Stimulated activated CD4-positive, alpha-beta T cell treated with anti-CD3 and anti-CD28 coated beads, Interleukin-1b, Interleukin-23, amount 100 ng/mL, for 4 hours (primary cell): ENCODE data around the gene KPNA2.
A peak's percentile ranks its signal among the peaks of the same experiment; 100 is the strongest.
"Not testable (repeated sequence)": the region's sequence is repeated elsewhere in the genome, so short reads cannot be mapped to it uniquely, and the experiment has no call there.

Experiments used
- DNase-seq, 2 donors: peaks; one replicate each; pipeline ENCODE4 v3.0.0-alpha.2; 2020; ENCODE audit warnings: low read depth in 2 of 2

The KPNA2 gene

DNA sequence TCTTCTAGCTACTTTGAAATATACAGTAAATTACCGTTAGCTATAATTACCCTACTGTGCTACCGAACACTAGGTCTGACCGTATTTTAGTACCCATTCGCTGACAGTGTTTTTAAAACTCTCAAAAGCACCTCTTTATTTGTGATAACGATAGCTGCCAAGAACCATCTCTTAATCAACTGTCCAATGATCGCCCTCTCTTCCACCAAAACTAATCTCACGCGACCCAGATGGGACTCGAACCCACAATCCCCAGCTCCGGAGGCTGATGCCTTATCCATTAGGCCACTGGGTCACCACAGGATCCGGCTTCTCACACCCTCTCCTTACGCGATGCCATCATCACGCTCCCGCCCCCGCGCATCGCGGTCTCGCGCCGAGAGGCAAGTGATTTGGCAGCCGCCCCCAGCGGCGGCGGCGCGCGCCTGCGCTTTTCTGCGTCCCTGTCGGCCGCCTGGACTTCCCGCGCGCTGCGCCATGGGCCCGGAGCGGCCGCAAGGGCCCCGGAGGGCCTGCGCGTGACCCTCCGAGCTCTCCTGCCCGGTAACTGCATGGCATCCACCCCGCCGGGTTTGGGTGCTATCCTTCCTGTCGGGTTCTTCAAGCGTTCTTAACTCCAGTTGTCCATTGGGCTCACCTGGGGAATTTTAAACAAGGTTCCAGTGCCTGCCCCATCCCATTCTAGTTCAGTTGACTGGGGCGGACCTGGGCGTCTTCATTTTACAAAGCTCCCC, 15.7 kb upstream of the KPNA2 start:
- peak; percentile 98 to 99 for DNase-seq

- DNase-seq, result no peak
Observed at GRCh38 chr17:68020409-68020756, 15.2 kb upstream of the KPNA2 start.

DNA sequence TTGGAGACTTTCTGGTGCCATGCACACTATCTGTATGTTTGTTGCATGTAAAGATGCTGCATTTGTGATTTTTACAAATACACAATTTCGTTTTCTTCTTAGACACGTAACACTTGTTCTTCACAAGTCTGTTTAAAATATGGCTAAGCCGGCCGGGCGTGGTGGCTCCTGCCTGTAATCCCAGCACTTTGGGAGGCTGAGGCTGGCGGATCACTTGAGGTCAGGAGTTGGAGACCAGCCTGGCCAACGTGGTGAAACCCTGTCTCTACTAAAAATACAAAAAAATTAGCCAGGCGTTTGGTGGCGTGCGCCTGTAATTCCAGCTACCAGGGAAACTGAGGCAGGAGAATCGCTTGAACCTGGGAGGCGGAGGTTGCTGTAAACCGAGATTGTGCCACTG, 14.7 kb upstream of the KPNA2 start:
- DNase-seq, result not testable (repeated sequence)

DNA sequence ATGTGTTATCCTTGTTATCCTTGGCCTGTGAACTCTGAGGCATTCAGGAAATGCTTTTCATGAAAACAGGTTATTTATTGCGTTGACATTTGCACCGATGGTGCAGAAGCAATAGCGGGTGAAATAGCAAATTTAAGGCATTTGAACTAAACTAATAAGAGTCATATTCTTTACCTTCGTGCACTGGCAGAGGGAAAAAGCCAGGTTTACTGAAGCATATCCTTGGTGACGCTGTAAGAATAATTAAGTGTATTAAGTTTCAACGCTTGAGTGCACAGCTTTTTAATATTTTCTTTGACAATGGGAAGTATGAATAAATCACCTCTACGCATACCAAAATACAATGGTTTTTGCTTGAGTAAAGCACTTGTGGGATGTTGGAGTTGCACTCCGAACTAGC, 13.6 kb upstream of the KPNA2 start:
- DNase-seq, result no peak

DNA sequence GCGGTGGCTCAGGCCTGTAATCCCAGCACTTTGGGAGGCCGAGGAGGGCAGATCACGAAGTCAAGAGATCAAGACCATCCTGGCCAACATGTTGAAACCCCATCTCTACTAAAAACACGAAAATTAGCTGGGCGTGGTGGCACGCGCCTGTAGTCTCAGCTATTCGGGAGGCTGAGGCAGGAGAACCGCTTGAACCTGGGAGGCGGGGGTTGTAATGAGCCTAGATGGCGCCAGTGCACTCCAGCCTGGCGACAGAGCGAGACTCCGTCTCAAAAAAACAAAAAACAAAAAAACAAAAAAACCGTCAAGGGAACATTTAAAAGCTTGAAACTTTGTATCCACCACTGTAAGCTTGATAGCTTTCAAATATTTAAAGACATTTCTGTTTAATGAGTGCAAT, 13.0 kb upstream of the KPNA2 start:
- not testable (repeated sequence) for DNase-seq

DNA sequence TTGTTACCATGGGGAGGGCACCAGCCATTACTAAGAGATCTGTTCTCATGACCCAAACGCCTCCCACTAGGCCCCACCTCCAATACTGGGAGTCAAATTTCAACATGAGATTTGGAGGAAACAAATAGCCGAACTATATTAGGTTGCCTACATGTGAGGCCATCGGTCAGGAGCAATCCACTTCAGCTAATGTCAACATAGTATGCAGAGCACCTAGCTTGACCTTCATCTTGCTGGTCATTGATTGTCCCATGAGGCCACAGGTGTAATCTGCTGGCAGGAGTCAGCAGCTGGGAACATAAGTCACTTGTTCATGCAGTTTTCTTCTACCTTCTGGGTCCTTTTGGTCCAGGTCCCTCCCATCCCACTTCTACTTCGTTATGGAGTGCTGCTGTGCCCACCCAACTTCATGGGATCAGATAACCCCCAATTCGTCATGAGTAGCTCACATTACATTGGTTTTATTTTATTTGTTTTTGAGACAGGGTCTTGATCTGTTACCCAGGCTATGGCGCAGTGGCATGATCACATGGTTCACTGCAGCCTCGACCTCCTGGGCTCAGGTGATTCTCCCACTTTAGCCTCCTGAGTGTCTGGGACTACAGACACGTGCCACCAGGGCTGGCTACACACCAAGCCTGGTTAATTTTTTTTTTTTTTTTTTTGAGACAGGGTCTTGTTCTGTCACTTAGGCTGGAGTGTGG, 5.9 kb upstream of the KPNA2 start:
- no peak for DNase-seq

- no peak for DNase-seq
Observed at GRCh38 chr17:68033636-68034451, 1.7 kb upstream of the KPNA2 start.

DNA sequence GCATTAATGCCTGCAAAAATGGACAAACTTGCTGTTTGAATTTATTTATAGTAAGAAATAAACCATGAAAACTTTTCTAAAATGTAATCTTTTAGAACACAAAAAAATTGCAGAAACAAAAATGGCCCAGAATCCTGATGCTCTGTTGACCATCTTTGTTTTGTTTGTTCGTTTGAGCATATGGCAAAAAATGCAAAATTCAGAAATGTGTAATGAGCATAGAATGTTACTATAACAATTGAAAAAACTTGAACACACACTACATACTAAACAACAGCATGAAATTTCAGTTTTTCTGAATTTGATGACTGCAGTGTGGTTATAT, 1.1 kb upstream of the KPNA2 start:
- no peak for DNase-seq

- DNase-seq, result peak; percentile 74 to 88
Observed at GRCh38 chr17:68035131-68035522, 408 bp upstream of the KPNA2 start.

GRCh38 chr17:68036304-68037147, 991 bp downstream of the KPNA2 start:
- no peak for DNase-seq

DNA sequence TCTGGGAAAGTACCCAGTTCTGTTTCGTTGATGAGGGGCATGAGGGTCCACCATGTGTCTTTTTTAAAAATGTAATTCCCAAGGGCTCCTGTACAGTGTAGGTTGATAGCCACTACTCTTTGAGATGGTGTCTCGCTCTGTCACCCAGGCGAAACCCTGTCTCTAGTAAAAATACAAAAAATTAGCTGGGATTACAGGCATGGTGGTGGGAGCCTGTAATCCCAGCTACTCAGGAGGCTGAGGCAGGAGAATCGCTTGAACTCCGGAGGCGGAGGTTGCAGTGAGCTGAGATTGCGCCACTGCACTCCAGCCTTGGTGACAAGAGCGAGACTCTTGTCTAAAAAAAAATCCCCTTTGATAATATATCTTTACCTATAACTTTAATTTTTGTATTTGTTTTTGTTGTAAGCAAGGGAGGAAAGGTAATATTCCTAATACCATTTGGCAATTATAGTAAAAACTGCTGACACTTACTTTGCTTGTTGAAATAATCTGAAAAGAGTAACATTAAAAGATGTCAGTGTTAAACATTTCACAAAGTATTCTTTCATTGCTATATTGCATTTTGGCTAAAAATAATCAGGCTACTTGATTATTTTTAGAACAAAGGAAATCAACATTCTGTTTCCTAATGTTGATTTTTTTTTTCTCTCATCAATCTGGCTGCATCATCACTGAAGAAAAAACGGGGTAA, 11.8 kb downstream of the KPNA2 start:
- DNase-seq, result no peak

DNA sequence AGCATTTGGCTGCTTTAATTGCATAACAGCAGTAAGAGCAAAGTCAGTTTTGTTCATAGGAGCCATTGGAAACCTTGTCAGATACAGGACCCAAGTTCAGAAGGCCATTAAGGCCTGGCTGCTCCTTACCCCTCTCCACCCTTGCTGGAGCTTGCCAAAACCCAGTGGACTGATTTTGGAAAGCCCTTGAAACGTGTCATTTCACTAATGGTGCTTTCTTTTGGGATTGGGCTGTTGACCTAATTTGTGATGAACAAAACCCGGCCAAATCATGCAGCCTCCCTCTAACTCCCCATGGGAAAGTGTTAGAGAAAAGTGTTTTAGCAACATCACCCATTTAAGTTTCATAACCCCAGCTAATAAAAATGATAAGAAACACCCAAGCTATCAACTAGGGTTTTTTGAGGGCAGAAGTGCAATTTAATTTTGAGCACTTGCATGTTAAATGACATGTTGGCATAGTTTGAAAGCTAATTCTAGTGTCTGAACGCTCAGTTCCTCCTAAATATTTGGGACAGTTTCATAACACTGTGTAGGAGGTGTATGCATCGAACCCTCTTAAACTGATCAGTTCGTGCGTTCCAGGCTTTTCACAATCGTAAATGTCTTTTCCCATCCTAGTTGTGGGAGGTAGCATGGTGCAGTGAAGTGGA, 12.5 kb downstream of the KPNA2 start:
- DNase-seq, result not testable (repeated sequence)

DNA sequence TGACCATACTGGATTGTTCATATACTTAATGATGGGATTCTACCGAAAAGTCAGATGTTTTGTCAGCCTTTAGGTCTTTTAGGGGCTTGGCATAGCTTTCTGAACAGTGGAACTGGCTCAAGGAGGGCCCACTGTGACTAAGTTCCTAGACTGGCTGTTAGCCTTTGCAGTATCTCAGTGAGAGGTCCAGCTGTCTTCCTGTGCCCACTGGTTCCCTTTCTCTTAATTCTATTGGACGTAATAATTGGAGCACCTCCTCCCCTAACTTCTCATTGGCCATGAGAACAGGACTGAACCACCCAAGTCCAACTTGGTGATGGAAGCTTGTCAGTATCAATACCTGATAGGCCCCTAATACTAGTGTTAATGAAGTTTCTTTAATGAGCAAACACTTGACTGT, 13.5 kb downstream of the KPNA2 start:
- DNase-seq, result no peak

DNA sequence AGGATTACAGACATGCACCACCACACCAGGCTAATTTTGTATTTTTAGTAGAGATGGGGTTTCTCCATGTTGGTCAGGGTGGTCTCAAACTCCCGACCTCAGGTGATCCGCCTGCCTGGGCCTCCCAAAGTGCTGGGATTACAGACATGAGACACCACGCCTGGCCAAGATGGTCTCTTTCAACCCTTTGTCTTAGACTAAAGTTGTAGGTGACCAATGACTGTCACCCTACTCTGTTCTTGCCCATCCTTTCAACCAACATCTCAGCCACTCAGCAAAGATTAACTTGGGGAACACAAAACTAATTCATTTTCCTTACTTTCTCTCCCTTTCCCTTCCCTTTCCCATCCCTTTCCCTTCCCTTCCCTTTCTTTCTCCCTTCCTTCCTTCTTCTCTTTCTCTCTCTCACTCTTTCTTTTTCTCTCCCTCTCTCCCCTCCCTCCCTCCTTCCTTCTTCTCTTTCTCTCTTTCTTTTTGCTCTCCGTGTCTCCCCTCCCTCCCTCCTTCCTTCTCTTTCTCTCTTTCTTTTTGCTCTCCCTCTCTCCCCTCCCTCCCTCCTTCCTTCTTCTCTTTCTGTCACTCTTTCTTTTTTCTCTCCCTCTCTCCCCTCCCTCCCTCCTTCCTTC, 14.4 kb downstream of the KPNA2 start:
- DNase-seq, result not testable (repeated sequence)

DNA sequence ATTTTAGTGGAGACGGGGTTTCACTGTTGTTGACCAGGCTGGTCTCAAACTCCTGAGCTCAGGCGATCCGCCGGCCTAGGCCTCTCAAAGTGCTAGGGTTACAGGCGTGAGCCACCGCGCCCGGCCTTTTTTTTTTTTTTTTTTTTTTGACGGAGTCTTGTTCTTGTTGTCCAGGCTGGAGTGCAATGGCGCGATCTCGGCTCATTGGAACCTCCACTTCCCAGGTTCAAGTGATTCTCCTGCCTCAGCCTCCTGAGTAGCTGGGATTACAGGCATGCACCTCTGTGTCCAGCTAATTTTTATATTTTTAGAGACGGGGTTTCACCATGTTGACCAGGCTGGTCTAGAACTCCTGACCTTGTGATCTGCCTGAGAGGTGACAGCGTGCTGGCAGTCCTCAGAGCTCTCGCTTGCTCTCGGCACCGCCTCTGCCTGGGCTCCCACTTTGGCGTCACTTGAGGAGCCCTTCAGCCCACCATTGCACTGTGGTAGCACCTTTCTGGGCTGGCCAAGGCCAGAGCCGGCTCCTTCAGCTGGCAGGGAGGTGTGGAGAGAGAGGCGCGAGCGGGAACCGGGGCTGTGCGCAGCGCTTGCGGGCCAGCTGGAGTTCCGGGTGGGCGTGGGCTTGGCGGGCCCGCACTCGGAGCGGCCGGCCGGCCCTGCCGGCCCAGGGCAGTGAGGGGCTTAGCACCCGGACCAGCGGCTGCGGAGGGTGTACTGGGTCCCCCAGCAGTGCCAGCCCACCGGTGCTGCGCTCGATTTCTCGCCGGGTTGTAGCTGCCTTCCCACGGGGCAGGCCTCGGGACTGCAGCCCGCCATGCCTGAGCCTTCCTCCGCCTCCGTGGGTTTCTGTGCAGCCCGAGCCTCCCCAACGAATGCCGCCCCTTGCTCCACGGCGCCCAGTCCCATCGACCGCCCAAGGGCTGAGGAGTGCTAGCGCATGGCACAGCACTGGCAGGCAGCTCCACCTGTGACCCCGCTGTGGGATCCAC, 16.1 kb downstream of the KPNA2 start:
- not testable (repeated sequence) for DNase-seq

- DNase-seq, result no peak
Observed at GRCh38 chr17:68052810-68053209, 17.3 kb downstream of the KPNA2 start.

GRCh38 chr17:68053231-68054013, 17.9 kb downstream of the KPNA2 start:
- no peak for DNase-seq

DNA sequence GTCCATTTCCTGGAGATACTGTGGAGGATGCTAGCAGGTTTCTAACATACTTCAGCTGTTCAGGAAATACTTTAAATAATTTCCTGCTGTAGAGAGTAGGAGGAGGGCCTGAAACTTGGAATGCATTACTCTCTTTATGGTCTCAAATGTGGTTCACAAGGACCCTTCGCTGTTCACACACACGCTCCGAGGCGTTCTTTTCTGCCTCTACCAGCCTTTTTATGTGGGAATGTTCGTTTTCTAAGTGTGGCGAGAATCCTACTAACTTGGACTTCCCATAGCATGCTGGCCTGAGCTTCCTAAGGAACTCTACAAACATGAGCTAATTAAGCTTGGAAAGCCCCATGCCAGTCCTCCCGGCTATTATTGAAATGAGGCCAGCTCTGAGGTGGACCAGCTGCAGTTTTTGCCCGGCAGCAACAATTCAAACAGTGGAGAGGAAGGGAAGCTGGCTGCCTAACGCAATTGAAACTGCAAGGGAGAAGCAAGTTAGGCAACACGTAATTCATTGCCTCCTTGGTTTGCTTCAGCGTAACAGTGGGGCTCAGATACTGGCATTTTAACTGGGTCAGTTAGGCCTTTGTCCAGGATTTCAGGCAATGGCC, 18.9 kb downstream of the KPNA2 start:
- DNase-seq, result no peak
